T47D (cell line): ENCODE data around the gene BCKDK.

ENCODE experiments used
- DNase-seq, 2 experiments: peaks; one replicate each; pipeline versions ENCODE4 v3.0.0 to v3.0.0-alpha.2; 2011 to 2012; ENCODE audit warnings: low read depth in 1 of 2, low spot score in 1 of 2
- JUND ChIP-seq: IDR thresholded peaks from 2 replicates; pipeline ENCODE4 v1.6.1; 2012; ENCODE audit warnings: low read depth
- in situ Hi-C: cut with HindIII; loops from 2 replicates; pipeline ENCODE4 v1.10.0; 2016; ENCODE audit warnings: low sequenced_read_pairs, low pct_unique_long_range_greater_than_20kb

BCKDK gene

GRCh38 chr16:31083556-31083955 lies 24.6 kb upstream of the BCKDK start:
- TF ChIP-seq JUND = no peak
- in situ Hi-C loops = no loop called here
- DNase-seq = no peak

- in situ Hi-C loops = no loop called here
- TF ChIP-seq JUND = no peak
- DNase-seq = no peak
Measured at GRCh38 chr16:31083981-31084380, 24.2 kb upstream of the BCKDK start.

GRCh38 chr16:31084584-31085302 lies 23.4 kb upstream of the BCKDK start:
- no peak for DNase-seq
- in situ Hi-C loops = no loop called here
- no peak for TF ChIP-seq JUND

GRCh38 chr16:31085411-31085810 lies 22.8 kb upstream of the BCKDK start:
- no peak for DNase-seq
- TF ChIP-seq JUND = no peak
- in situ Hi-C loops = no loop called here

GRCh38 chr16:31085873-31086628 lies 22.1 kb upstream of the BCKDK start:
- TF ChIP-seq JUND = no peak
- DNase-seq = no peak
- in situ Hi-C loops = no loop called here

- TF ChIP-seq JUND = no peak
- no peak for DNase-seq
- in situ Hi-C loops = no loop called here
Measured at GRCh38 chr16:31086629-31086906, 21.6 kb upstream of the BCKDK start.

- DNase-seq = no peak
- no peak for TF ChIP-seq JUND
- in situ Hi-C loops = no loop called here
Measured at GRCh38 chr16:31087481-31087880, 20.7 kb upstream of the BCKDK start.

GRCh38 chr16:31087971-31088370 lies 20.2 kb upstream of the BCKDK start:
- in situ Hi-C loops = no loop called here
- DNase-seq = no peak
- TF ChIP-seq JUND = no peak

GRCh38 chr16:31088459-31089183 lies 19.6 kb upstream of the BCKDK start, which contains the start of gene PRSS53:
PRSS53 (minus strand) TSS chr16:31088943; CDS start chr16:31088809, 134 bp downstream.
- no peak for DNase-seq
- in situ Hi-C loops = no loop called here
- TF ChIP-seq JUND = no peak

GRCh38 chr16:31089199-31089598 lies 19.0 kb upstream of the BCKDK start:
- no peak for TF ChIP-seq JUND
- in situ Hi-C loops = no loop called here

GRCh38 chr16:31090540-31090939 lies 17.6 kb upstream of the BCKDK start:
- in situ Hi-C loops = no loop called here
- TF ChIP-seq JUND = no peak
- no peak for DNase-seq

More at GRCh38 chr16:31089199-31089598, 19.0 kb upstream of the BCKDK start:
- DNase-seq = no peak

- no peak for DNase-seq
- TF ChIP-seq JUND = no peak
- in situ Hi-C loops = no loop called here
Measured at GRCh38 chr16:31092330-31092729, 15.9 kb upstream of the BCKDK start.

GRCh38 chr16:31093132-31093703 lies 15.0 kb upstream of the BCKDK start:
- in situ Hi-C loops = no loop called here
- TF ChIP-seq JUND = no peak
- peak in 1 of 2 experiments; percentile 37 for DNase-seq
